ENCODE results near the gene VPS8. TPM values are rescaled to one million over a fixed set of nuclear protein-coding genes. Genes with fewer than 3 reads are reported as not detected.

The VPS8 gene
- total RNA-seq, 4 donors from 2014 or later: 76.5 to 281 (median 163) TPM

DNA sequence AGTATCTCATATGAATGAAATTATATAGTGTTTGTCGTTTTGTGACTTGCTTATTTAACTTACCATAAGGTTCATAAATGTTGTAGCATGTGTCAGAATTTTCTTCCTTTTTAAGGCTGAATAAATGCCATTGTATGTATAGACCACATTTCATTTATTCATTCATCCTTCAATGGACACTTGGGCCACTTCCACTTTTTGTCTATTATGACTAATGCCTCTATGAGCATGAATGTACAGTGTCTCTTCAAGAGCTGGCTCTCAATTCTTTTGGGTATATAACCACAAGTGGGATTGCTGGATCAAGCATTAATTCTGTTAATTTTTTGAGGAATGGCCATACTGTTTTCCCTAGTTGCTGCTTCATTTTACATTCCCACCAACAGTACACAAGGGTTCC, 156.1 kb downstream of the VPS8 start:
- TF ChIP-seq CTCF (IDR thresholded peaks at IDR 0.05) (no peak), POLR2A (IDR thresholded peaks at IDR 0.05) (no peak)
- Histone ChIP-seq H3K4me3 (no peak overlapping the region), H3K27me3 (no peaks in the 10 kb centered on the region), H3K9me3 (no peaks in the 10 kb centered on the region), H3K27ac (no peak overlapping the region), H3K36me3 (peaks cover 0 to 7% of the 10 kb centered on the region in 2 donors), H3K4me1 (no peaks in the 10 kb centered on the region)
- intact Hi-C loops (cut with DNase I; ENCODE audit: low total_unique reads): no loop called here
- no peak for DNase-seq

DNA sequence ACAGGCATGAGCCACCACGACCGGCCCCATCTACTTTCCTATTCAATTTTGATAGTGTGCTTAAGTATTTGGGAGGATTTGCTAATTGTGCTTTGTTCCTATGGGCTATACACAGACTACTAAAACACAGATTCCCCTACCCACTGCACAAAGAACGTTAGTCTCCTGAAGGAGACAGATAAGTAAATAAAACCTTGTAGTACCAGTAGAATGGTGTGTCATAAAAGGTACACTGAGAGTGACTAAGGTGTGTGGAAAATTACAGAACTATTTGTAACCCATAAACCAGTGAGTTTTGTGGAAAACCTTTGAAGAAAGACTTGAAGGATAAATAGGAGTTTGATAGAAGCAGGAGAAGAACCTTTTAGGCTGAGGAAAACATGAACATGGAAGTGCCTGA, 158.2 kb downstream of the VPS8 start:
- no peak overlapping the region for H3K27ac ChIP-seq
- no peaks in the 10 kb centered on the region for H3K27me3 ChIP-seq
- no peak overlapping the region for H3K4me3 ChIP-seq
- TF ChIP-seq POLR2A (IDR thresholded peaks at IDR 0.05) (no peak), CTCF (IDR thresholded peaks at IDR 0.05) (no peak)
- intact Hi-C loops (cut with DNase I; ENCODE audit: low total_unique reads): no loop called here
- H3K4me1 ChIP-seq: no peaks in the 10 kb centered on the region
- H3K9me3 ChIP-seq: no peaks in the 10 kb centered on the region
- H3K36me3 ChIP-seq: no peaks in the 10 kb centered on the region
- DNase-seq: no peak

DNA sequence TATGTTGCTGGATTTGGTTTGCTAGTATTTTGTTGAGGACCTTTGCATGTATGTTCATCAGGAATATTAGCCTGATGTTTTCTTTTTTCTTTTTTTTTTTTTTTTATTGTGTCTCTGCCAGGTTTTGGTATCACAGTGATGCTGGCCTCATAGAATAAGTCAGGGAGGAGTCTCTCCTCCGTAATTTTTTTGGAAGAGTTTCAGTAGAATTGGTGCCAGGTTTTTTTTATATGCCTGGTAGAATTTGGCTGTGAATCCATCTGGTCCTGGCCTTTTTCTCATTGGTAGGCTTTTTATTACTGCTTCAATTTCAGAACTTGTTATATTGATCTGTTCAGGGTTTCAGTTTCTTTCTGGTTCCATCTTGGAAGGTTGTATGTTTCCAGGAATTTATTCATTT, 165.8 kb downstream of the VPS8 start:
- Histone ChIP-seq H3K4me3 (no peak overlapping the region), H3K9me3 (no peaks in the 10 kb centered on the region), H3K4me1 (no peaks in the 10 kb centered on the region), H3K27me3 (no peaks in the 10 kb centered on the region), H3K36me3 (no peaks in the 10 kb centered on the region), H3K27ac (no peak overlapping the region)
- DNase-seq: no peak
- TF ChIP-seq POLR2A (IDR thresholded peaks at IDR 0.05) (no peak), CTCF (IDR thresholded peaks at IDR 0.05) (no peak)
- intact Hi-C loops (cut with DNase I; ENCODE audit: low total_unique reads): no loop called here

DNA sequence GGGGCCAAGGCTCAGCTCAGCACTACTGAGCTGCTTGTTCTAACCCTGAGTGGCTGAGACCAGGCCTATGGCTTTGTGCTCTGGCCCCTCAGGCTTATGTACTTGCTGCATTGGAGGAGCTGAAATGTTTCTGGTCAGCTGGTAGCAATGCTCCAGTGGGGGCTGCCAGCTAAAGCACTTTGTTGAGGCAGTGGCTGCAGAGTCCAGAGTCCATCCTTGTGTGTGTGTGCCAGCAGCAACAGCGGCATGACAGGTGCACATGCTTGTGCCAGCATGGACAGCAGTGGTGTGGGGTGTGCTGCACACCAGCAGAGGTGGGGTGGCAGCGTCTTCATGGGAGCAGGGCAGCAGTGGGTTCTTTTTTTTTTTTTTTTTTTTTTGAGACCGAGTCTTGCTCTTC, 169.1 kb downstream of the VPS8 start:
- intact Hi-C loops (cut with DNase I; ENCODE audit: low total_unique reads): no loop called here

GRCh38 chr3:184982076-184982475, 170.1 kb downstream of the VPS8 start:
- TF ChIP-seq POLR2A (IDR thresholded peaks at IDR 0.05): no peak
- TF ChIP-seq CTCF (IDR thresholded peaks at IDR 0.05): no peak
- intact Hi-C loops (cut with DNase I; ENCODE audit: low total_unique reads): no loop called here
- no peaks in the 10 kb centered on the region for H3K9me3 ChIP-seq
- no peak overlapping the region for H3K27ac ChIP-seq
- H3K4me1 ChIP-seq: no peaks in the 10 kb centered on the region
- no peak overlapping the region for H3K4me3 ChIP-seq
- DNase-seq: no peak
- H3K27me3 ChIP-seq: no peaks in the 10 kb centered on the region
- H3K36me3 ChIP-seq: no peaks in the 10 kb centered on the region

More for the DNA sequence above, 169.1 kb downstream of the VPS8 start:
- H3K4me3 ChIP-seq: no peak overlapping the region
- H3K27me3 ChIP-seq: no peaks in the 10 kb centered on the region
- H3K4me1 ChIP-seq: no peaks in the 10 kb centered on the region
- DNase-seq: no peak
- TF ChIP-seq POLR2A (IDR thresholded peaks at IDR 0.05) (no peak), CTCF (IDR thresholded peaks at IDR 0.05) (no peak)
- no peaks in the 10 kb centered on the region for H3K36me3 ChIP-seq
- no peaks in the 10 kb centered on the region for H3K9me3 ChIP-seq
- no peak overlapping the region for H3K27ac ChIP-seq
